GM12872 (cell line): ENCODE results near the gene RDH5.

ENCODE experiments used
- CTCF ChIP-seq: IDR thresholded peaks from 3 replicates; pipeline ENCODE4 v1.5.1; 2011; ENCODE audit warnings: low read depth, mild to moderate bottlenecking, low read length, moderate library complexity; ENCODE audit not compliant: insufficient read depth

Gene RDH5

GRCh38 chr12:55734595-55734994, 14.4 kb downstream of the RDH5 start:
- TF ChIP-seq CTCF = no peak

- no peak for TF ChIP-seq CTCF
Measured at GRCh38 chr12:55736076-55736475, 15.9 kb downstream of the RDH5 start.

- TF ChIP-seq CTCF = peak; percentile 93
Measured at GRCh38 chr12:55736780-55737580, 16.8 kb downstream of the RDH5 start.

- TF ChIP-seq CTCF = peak; percentile 25; the same call in 1 of the 3 replicates
Measured at GRCh38 chr12:55737581-55738122, 17.5 kb downstream of the RDH5 start.

GRCh38 chr12:55738123-55739024, 18.2 kb downstream of the RDH5 start:
- TF ChIP-seq CTCF = peak; percentile 74

GRCh38 chr12:55739025-55739378, 18.8 kb downstream of the RDH5 start:
- TF ChIP-seq CTCF = no peak
